ENCODE data around the gene PRLH. TPM values are rescaled to one million over a fixed set of nuclear protein-coding genes. Genes with fewer than 3 reads are reported as not detected.

PRLH gene
- total and polyA plus RNA-seq, 2 donors (not counting 3 experiments of a cell fraction or from before 2014, with no cell fraction given), result not detected

DNA sequence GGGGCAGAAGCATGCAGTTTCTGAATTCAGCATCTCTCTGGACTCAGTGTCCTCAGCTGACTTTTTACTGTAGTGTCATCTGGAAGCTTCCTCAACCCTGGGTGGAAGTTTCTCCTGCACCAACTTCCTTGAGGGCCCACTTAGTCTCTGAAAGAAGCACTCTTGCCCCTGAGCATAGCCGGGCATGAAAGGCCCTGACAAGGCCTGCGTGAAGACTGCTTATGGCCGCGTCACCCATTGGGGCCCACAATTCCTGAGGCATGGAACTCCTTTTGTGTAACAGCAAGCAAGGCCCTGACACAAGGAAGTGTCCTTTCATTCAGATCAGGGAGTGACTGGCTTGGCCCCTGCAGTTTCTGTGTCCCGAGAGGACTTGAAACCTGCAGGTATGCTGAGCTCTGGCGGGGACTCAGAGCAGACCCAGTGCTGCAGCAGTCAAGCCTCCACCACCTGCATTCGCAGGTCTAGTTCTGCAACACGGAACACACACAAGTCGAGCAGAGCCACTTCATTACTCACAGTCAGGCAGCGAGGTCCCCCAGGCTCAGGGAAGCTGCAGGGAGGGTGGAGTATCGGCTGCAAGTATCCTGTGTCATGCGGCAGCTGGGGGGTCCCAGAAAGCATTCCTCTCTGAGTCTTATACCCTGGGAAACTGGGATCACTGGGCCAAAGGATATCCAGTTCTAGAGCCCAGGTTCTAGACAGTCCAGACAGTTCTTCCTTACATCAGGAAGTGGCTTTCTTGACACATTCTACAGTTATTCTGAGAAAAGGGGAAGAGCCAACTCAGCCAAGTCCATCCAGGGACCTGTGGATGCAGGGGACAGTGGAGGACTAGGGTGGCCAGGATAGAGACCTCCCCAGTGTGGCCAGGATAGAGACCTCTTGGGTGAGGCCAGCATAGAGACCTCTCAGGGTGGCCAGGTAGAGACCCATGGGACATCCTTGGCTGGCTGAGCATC lies 35.6 kb upstream of the PRLH start:
- Histone ChIP-seq H3K4me2 (ENCODE audit: insufficient read depth, low read length) (no peak overlapping the region), H3K79me2 (ENCODE audit: control insufficient read depth, insufficient read depth, low read length) (no peaks in the 10 kb centered on the region), H2AFZ (ENCODE audit: low read depth, low read length) (no peak overlapping the region), H3K9me1 (replicated peaks; ENCODE audit: control insufficient read depth, extremely low read depth, insufficient read depth, low read length) (no peaks in the 10 kb centered on the region), H3K4me3 (replicated peaks in 1 of 3; ENCODE audit: insufficient read depth in 1 of 3, low read depth in 1 of 3, low read length in 3 of 3) (no peak overlapping the region), H4K20me1 (replicated peaks; ENCODE audit: control insufficient read depth, extremely low read depth, insufficient read depth, low read length) (no peaks in the 10 kb centered on the region), H3K4me1 (ENCODE audit: control insufficient read depth, extremely low read depth, insufficient read depth, low read length) (peaks cover 2% of the 10 kb centered on the region), H3K27ac (ENCODE audit: insufficient read depth, low read depth, low read length) (no peak overlapping the region), H3K27me3 (ENCODE audit: control insufficient read depth in 2 of 2, insufficient read depth in 2 of 2, low read length in 2 of 2) (no peaks in the 10 kb centered on the region), H3K9ac (replicated peaks; ENCODE audit: extremely low read depth, insufficient read depth, low read length) (no peak overlapping the region), H3K36me3 (ENCODE audit: control insufficient read depth in 2 of 2, extremely low read depth in 1 of 2, insufficient read depth in 2 of 2, low read length in 2 of 2) (no peaks in the 10 kb centered on the region), H3K9me3 (replicated peaks; ENCODE audit: control insufficient read depth, insufficient read depth, low read length) (no peaks in the 10 kb centered on the region)
- CTCF ChIA-PET, result no interaction called here
- dilution Hi-C loops (cut with MboI; ENCODE audit: extremely low pct_ligation_motif_present, low sequenced_read_pairs), result no loop called here
- POLR2A ChIA-PET, result no interaction called here
- BruUV-seq (replicated peaks), result no TSS peak
- DNase-seq (ENCODE audit: low read depth, low spot score), result no peak
- no peak for FAIRE-seq
- intact Hi-C loops (cut with micrococcal nuclease), result no loop called here
- TF ChIP-seq JUN (IDR thresholded peaks at IDR 0.05; ENCODE audit: borderline replicate concordance, insufficient read depth, insufficient read length, low read depth), result no peak
- no peak for TF ChIP-seq FOS (IDR thresholded peaks at IDR 0.05; ENCODE audit: borderline replicate concordance, insufficient read depth, low read length)
- TF ChIP-seq GATA2 (IDR thresholded peaks at IDR 0.05; ENCODE audit: insufficient read depth, insufficient read length, low read depth, low read length), result no peak
- no peak for TF ChIP-seq POLR2AphosphoS5 (IDR thresholded peaks at IDR 0.05; ENCODE audit: insufficient read depth, low read depth, low read length)
- TF ChIP-seq POLR2A (IDR thresholded peaks at IDR 0.05; ENCODE audit: low read depth, low read length), result no peak
- TF ChIP-seq, protein P1, sequence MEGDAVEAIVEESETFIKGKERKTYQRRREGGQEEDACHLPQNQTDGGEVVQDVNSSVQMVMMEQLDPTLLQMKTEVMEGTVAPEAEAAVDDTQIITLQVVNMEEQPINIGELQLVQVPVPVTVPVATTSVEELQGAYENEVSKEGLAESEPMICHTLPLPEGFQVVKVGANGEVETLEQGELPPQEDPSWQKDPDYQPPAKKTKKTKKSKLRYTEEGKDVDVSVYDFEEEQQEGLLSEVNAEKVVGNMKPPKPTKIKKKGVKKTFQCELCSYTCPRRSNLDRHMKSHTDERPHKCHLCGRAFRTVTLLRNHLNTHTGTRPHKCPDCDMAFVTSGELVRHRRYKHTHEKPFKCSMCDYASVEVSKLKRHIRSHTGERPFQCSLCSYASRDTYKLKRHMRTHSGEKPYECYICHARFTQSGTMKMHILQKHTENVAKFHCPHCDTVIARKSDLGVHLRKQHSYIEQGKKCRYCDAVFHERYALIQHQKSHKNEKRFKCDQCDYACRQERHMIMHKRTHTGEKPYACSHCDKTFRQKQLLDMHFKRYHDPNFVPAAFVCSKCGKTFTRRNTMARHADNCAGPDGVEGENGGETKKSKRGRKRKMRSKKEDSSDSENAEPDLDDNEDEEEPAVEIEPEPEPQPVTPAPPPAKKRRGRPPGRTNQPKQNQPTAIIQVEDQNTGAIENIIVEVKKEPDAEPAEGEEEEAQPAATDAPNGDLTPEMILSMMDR (IDR thresholded peaks at IDR 0.05; ENCODE audit: extremely low read depth in 1 of 2, insufficient read depth in 1 of 2, low read depth in 1 of 2, low read length in 2 of 2), result no peak
- TF ChIP-seq EZH2 (IDR thresholded peaks at IDR 0.05; ENCODE audit: borderline replicate concordance, low read depth, low read length, severe bottlenecking), result no peak
- TF ChIP-seq, protein P2, sequence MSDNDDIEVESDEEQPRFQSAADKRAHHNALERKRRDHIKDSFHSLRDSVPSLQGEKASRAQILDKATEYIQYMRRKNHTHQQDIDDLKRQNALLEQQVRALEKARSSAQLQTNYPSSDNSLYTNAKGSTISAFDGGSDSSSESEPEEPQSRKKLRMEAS (IDR thresholded peaks at IDR 0.05; ENCODE audit: insufficient read depth, insufficient read length), result no peak
- TF ChIP-seq MYC (IDR thresholded peaks at IDR 0.05; ENCODE audit: low read depth, low read length), result no peak

Measured in endothelial cell of umbilical vein (primary cell).